ENCODE data around the gene TTLL6.

Gene TTLL6

DNA sequence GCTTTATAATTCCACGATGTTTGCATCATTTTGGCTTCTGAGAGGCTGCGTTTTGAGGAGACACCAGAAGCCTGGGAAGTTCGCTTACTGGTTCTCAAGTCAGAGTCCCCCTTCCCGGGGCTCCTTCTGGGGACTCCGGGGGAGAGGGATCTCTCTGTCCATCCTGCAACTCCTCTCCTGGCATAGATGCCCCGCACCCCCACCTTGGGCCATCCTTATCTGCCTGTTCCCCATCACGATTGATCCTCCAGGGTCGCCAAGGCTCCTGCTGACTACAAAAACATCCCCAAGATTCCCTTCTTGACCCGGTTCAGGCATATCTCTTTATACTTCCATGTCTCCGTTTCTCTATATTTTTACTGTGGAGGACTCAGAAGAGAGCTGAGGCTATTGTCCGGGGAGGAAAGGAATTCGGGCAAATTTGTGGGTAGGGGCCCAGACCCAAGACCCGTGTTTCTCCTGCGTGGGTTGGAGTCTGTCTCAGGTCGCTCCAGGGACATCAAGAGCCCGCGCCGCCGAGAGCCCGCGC is 70.0 kb downstream of the TTLL6 start:
- no peak for DNase-seq (ENCODE audit: low spot score)
- no peak for TF ChIP-seq CTCF (IDR thresholded peaks at IDR 0.05; ENCODE audit: extremely low read depth, missing control alignments)

DNA sequence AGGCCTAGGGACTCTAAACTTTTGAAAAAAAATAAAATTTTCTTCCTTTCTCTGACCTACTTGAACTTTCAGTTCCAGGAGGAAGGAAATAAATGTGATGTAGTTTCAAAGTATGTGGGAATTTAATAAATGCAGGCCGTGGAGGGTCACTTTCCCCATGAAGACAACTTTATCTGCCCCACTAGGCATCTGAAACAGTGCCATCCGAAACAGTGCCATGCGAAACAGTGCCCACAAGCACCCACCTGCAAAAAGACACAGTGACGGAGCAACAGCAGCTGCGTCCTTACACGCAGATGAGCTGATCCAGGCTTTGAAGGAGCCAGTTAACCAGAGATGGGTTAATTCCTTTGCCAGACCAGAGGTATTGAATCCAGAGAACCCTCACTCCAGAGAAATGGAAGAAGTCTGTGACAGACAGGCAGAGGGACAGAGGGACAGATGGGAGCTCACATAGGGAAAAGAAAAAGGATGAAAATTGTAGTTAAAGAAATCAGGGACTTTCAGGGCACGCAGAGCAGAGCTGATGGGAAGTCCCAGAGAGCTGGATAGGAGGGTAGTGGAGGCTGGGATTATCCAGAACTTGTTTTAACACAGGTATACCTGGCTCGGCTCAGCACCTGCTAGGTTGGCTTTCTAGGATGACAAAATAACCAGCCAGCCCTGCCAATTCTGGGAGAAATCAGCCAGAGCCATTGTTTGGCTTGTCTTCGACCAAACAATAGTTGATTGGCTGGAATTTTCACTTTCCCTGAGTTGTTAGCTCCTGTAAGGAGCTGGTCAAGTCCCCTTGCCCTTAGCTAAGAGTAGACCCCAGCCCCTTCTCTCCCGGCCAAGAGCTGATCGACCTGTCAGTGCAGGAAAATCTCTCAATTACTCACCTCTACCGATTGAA is 71.4 kb downstream of the TTLL6 start:
- no peak for TF ChIP-seq CTCF (IDR thresholded peaks at IDR 0.05; ENCODE audit: extremely low read depth, missing control alignments)
- no peak for DNase-seq (ENCODE audit: low spot score)

DNA sequence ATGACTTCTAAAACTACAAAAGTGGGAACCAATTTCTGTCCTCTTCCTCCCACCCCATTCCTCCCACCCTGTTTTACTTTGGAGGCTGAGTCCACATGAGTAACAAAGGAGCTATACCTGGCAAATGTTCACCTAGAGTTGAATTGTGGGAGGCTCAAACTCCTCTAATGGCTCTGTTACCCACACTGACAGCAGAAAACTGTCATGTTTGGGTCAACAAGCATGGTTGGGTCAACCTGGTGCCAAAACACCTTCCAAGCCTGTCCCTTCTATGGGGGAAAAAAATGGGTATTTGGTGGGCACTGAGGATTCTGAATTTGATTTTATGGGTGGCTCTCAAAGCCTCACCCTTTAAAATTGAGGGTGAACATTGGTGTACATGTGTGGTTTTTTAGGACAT is 76.5 kb downstream of the TTLL6 start:
- no peak for DNase-seq (ENCODE audit: low spot score)
- TF ChIP-seq CTCF (IDR thresholded peaks at IDR 0.05; ENCODE audit: extremely low read depth, missing control alignments): no peak

- TF ChIP-seq CTCF (IDR thresholded peaks at IDR 0.05; ENCODE audit: extremely low read depth, missing control alignments): no peak
- DNase-seq (ENCODE audit: low spot score): no peak
These were observed 78.1 kb downstream of the TTLL6 start for GRCh38 chr17:48738803-48739526.

- no peak for TF ChIP-seq CTCF (IDR thresholded peaks at IDR 0.05; ENCODE audit: extremely low read depth, missing control alignments)
- DNase-seq (ENCODE audit: low spot score): no peak
These were observed 78.6 kb downstream of the TTLL6 start for GRCh38 chr17:48738424-48738802.

DNA sequence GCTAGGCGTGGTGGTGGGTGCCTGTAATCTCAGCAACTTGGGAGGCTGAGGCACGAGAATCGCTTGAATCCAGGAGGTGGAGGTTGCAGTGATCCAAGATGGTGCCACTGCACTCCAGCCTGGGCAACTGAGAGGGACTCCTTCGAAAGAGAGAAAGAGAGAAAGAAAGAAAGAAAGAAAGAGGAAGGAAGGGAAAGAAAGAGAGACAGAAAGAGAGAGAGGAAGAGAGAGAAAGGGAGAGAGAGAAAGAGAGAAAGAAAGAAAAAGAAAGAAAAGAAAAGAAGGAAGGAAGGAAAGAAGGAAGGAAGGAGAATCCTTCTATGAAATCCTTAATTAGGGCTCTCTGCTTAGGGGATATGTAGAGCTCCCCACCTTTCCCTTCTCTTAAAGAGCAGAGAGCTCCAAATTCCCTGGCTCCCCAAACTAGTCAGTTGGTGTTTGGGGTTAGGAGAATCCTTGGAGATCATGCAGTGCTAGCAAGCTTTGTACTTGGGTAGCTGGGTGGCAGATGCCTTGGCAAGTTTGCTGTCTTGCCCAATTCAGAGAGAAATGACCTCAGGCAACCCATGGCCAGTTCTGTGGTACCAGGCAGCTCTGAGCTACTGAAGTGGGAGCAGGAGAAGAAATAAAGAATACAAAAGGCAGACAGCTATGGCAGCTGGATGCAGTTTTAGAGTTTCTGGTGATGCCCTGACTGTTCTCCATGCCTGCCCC is 79.5 kb downstream of the TTLL6 start:
- no peak for DNase-seq (ENCODE audit: low spot score)
- TF ChIP-seq CTCF (IDR thresholded peaks at IDR 0.05; ENCODE audit: extremely low read depth, missing control alignments): no peak

DNA sequence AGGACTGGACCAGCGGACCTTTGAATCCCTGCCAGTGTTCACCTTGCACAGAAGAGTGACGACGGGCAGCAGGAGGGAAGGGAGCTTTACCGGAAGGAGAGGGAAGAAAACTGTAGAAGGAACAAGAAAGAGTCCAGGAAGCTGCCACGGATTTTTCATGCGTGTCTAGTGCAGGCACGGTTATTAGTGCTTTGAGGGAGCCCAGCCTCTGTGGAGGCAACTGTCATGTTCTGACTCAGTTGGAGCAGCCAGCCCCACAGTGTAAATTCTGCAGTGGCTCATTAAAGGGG is 82.0 kb downstream of the TTLL6 start:
- TF ChIP-seq CTCF (IDR thresholded peaks at IDR 0.05; ENCODE audit: extremely low read depth, missing control alignments): no peak
- DNase-seq (ENCODE audit: low spot score): no peak

Data from GM20000 (cell line).